SU-DHL-6 (cell line): ENCODE results near the gene SLC3A2.

Experiments used
- EZH2phosphoT487 ChIP-seq: fragments of 200-600 bp; sonication (generic), shearing (Covaris generic); conservative IDR thresholded peaks from 2 replicates; pipeline ENCODE4 v1.6.1; 2018; ENCODE audit warnings: mild to moderate bottlenecking, antibody characterized with exemption, low read length, moderate library complexity, mixed read lengths
- TF ChIP-seq, protein P1 (sequence below): fragments of 200-600 bp; sonication (generic); IDR thresholded peaks from one replicate; pipeline ENCODE4 v1.5.1; 2017; ENCODE audit warnings: antibody characterized with exemption, mild to moderate bottlenecking, low read length, moderate library complexity; ENCODE audit not compliant: insufficient read depth, poor library complexity, severe bottlenecking

DNA sequence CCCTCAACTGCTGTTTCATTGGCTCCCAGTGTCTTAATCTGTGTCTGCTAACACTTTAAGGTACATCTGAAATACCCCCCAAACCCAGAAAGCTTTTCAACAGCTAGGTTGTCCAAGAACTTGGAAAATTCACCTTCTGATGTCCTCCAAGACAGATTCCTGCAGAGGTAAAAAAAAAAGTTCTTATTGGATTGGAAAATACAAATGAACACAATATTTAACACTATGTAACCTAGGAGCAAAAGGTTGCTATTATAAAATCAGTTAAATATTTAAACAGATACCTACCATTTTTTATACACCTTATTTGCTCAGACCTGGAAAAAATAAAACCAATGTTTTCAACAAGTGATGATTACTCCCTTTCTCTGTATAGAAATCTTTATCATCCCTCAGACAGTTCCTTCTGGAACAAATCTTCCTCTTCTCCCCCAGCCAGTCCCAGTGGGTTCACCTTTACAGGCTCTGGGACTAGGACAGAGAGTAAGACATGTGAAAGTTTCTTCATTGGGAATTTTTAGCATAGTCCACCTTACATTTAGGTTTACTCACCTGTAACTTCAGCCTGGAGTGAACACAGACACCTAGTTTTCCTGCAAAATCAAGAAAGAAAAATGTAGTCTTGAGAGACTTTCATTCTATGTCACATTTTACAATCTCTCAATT is 28.0 kb upstream of the SLC3A2 start:
- TF ChIP-seq, protein P1, sequence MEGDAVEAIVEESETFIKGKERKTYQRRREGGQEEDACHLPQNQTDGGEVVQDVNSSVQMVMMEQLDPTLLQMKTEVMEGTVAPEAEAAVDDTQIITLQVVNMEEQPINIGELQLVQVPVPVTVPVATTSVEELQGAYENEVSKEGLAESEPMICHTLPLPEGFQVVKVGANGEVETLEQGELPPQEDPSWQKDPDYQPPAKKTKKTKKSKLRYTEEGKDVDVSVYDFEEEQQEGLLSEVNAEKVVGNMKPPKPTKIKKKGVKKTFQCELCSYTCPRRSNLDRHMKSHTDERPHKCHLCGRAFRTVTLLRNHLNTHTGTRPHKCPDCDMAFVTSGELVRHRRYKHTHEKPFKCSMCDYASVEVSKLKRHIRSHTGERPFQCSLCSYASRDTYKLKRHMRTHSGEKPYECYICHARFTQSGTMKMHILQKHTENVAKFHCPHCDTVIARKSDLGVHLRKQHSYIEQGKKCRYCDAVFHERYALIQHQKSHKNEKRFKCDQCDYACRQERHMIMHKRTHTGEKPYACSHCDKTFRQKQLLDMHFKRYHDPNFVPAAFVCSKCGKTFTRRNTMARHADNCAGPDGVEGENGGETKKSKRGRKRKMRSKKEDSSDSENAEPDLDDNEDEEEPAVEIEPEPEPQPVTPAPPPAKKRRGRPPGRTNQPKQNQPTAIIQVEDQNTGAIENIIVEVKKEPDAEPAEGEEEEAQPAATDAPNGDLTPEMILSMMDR: no peak
- no peak for TF ChIP-seq EZH2phosphoT487
